GM15510 (cell line): ENCODE data around the gene PLK3.

Experiments used
- POLR2A ChIP-seq: IDR thresholded peaks from 3 replicates; pipeline ENCODE4 v1.6.1; 2011; ENCODE audit warnings: borderline replicate concordance; ENCODE audit not compliant: insufficient read length; ENCODE audit errors: extremely low read depth

PLK3 gene

DNA sequence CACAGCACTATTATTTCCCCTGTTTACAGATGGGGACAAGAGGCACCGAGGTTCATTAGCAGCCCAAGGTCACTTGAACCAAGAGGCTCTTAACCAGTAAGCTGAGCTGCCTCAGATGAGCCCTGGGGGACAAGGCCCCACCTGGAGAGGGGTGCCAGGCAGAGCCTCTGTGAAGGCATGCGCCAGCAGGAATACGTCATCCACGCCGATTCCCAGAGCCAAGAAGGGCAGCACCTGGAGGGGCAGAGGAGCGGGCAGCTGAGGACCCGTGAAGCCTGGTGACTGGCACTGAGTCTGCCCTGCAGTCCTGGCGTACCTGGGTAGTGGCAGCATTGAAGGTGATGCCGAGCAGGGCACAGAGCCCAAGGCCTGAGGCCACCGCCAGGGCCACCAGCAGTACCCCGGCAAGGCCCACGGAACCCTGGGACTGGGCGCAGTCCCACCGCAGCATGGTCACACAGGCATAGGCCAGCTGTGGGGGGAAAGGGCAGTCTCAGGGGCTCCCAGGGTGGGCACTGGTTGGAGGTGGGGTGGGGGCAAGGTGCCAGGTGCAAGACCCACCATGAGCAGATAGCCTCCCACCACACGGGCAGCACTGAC is 28.8 kb downstream of the PLK3 start:
- no peak for TF ChIP-seq POLR2A

DNA sequence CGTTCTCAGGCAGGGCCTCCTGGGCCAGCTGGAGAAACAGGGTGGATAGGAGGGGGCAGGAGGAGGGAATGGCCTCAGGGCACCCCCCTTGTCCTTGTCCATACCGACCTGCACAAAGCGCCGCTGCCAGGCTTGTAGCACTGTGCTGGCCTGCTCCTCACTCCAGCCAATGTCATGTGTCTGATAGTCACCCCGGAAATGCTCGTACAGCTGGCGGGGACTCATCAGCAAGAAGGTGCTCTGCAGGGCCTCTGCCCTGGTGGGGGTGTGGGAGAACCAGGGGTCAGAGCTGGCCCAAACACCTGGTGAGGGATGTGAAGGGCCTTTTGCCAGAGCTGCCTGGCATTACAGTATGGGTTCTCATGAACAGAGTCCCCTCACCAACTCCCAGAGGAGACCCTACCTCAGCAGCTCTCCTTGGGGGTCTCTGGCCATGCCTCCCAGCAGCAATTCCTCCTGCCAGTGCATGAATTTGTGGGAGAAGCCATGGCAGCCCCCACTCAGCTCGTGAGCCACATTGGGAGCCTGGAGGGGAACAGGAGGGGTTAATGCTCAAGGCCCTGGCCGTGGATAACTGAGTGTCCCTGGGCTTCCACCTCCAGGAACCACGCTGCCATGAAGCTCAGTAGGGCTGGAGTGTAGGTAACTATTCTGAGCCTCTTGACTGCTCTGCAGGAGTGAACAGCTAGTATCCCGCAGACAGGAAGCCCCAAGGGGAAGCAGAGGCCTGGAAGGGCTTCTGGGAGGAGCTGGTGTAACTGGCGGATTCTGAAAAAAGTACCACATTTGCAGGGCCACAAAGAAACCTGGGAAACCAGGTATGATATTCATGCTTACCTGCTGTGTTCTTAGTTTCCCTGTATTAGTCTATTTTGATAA is 29.6 kb downstream of the PLK3 start:
- no peak for TF ChIP-seq POLR2A

DNA sequence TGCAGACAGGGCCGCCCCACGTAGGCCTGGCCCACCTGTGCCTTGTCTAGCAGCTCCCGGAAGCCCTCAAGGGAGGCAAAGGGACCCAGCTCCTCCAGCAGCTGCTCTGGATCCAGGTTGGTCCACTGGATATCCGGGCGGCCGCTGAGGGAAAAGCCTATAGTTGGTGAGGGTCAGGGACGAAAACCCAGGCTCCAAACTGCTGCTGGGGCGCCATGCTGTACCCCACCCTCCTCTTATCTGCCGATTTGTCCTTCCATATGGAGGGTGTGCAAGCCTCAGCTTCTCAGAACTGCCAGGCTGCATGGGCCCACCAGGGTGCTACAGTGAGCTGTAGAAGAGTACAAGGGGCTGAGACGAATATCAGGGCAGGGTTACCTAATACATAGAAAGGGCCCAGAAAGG is 30.7 kb downstream of the PLK3 start:
- no peak for TF ChIP-seq POLR2A

DNA sequence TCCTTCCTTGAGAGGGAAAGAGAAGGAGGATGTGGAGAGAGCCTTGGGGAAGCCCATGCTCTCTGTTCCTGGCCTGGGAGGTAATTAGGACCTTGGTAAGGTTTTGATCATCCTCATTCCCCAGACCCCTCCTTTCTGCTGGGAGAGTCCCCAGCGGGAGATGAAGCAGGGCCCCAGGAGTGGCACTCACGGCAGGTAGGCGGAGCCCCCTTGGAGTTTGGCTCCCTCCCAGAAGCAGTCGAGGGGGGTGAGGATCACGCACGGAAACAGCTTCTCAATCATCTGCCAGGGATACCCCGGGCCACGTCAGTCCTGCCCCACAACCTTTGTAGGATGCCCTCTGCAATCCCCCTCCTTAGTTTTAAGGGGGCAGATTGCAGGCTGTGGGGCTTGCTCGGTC is 31.3 kb downstream of the PLK3 start:
- no peak for TF ChIP-seq POLR2A

DNA sequence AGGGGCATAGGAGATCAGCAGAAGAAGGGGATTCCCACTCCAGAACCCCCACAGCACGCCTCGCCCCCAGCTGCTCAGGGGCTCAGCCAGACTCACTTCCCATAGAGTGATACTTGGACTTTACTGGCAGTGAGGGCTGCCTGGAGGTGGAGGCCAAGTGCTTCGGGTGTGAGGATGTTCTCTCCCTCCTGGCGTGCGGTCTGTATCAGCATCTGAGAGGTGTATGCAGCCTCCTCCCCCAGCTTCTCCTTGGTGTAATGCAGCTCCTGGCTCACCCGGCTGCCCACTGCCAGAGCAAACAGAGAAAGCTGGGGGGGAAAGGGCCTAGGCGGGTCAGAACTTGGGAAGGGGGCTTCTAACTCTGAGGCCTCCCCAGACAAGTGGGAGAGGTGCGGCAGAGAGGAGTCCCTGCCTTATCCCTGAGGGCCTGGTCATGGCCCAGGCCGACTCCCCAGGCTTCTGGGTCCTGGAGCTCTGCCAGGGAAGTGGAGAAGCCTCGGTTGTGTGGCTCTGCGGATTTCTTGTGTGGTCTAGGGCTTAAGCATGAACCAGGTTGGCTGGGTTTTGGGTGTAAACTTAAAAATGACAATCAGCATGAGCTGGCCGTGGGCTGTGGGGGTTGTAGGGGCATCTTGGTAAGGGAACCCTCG is 32.0 kb downstream of the PLK3 start:
- TF ChIP-seq POLR2A = no peak

DNA sequence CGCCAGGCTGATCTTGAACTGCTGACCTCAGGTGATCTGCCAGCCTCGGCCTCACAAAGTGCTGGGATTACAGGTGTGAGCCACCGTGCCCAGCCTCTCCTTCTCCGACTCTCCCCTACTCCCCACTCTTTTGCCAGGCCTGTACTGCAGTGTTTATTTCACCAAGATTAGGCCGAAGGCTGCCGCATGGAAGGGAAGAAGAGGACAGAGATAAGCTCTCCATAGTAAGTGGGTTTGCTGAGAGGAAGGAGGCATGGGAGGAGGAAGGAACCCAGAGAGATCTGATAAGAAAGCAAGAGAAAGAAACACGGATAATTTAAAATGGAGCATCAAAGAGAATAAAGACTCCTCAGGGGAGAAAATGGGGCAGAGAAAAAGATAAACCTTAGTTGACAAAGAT is 34.2 kb downstream of the PLK3 start:
- no peak for TF ChIP-seq POLR2A

DNA sequence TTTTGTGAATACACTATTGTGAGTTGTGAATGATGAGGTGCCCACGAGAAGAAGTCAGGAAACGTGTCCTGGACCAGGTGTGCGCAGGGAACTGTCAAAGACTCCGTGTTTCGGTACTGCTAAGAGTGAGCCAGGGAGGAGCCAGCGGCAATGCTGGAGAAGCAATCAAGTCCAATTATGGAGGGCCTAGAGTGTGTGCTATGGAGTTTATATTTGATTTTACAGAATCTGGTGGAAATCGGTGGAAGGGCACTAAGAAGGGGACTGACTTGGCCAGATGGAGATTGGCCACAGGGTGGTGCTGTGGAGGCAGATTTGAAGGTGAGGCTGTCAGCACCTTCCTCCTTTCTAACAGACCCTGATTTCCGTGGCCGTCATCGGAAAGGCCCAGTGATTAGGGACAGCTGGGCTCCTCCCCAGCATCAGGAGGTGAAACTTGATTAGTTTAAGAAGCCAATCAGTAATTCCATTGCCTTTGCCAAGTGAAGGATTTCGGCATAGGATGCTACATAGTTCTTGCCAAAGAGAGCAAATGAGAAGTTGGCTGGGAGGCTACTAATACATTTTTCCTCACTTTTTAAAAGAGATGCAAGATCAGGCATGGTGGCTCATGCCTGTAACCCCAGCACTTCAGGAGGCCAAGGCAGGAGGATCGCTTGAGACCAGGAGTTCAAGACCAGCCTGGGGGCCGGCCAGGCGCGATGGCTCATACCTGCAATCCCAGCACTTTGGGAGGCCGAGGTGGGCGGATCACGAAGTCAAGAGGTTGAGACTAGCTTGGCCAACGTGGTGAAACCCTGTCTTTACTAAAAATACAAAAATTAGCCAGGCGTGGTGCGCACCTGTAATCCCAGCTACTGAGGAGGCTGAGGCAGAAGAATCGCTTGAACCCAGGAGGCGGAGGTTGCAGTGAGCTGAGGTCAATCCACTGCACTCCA is 35.8 kb downstream of the PLK3 start:
- no peak for TF ChIP-seq POLR2A

DNA sequence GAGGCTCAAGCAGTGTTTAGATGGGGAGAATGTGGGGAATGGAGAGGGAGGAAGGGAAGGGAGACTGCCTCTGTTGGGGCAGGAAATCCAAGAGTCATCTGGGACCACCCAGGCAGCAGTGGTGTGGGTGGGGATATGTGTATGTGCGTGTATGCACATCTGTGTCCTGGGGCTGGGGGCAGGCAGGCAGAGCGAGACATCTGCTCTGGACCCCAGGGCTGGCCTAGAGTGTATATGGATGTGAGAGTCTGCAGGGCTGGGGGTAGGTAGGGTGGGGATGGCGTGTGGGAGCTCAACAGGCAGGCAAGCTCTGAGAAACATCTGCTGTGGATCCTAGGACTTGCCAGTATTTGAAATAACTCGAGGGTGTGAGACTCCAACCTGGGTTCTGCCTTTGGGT is 39.4 kb downstream of the PLK3 start:
- TF ChIP-seq POLR2A = no peak

DNA sequence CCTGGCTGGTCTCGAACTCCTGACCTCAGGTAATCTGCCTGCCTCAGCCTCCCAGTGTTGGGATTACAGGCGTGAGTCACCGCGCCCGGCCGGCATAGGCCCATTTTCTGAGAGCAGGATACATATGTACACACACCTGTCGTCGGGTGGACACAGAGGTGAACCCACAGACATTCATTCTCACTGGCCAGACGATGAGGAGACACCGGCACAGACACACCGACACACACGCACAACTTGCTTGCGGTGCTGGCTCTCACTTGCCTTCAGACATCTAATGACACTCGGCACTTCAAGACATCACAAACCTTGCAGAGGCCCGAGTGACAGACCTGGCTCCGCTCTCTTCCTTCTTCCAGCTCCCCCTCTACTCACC is 42.3 kb downstream of the PLK3 start:
- TF ChIP-seq POLR2A = no peak

DNA sequence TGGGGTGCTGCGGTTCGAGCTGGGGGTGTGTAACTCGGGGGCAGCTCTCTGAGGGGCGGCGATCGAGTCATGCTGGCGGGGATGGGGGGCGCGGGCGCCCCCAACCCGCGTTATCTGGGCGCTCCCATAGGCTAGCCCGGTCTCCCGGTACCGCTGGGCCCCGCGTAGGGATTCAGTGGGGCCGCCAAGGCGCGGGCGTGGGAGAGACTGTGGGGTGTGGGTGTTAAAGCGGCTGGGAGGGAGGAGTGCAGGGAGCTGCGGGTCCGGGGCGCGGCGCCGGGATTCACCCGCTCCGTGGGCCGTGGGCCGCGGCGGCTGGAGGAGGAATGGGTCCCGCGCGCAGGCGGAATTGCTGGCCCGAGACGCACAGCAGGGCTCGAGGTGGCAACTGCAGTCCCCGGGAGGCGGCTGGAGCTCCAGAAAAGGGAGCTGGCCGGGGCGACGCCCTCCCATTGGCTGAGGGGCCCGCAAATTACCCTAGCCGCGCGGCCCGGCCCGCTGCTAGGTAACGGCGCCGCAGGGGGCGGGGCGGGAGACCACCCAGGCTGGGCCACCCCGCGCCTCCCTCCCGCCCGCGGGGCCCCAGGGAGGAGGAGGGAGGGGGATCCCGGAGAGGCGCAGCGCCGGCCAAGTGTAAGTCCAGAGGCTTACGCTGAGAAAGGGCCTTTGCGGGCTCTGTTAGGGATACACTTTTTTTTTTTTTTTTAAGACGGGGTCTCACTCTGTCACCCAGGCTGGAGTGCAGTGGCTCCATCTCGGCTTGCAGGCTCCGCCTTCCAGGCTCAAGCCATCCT is 42.9 kb downstream of the PLK3 start, which contains the start of gene PTCH2:
PTCH2 (minus strand) TSS at position 392 of the 794 bp plus-strand sequence; CDS start at position 71, 321 bp downstream.
- TF ChIP-seq POLR2A = no peak

DNA sequence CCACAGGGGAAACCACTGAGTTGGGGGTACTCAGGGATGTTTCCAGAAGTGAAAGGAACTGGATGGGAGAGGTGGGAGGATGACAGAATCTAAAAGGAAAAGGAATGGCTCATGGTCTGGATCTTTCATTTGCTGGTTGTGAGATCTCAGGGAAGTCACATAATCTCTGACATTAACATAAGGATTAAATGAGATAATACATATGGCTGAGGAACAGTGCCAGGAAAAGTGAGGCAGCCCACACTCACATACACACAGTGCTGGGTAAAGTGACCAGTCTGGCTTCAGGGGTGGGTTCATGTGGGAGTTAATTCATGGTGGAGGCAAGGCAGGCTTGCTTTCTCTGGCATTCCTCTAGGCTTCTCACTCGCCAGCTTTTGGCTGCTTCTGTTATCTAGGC is 46.8 kb downstream of the PLK3 start:
- TF ChIP-seq POLR2A = no peak

DNA sequence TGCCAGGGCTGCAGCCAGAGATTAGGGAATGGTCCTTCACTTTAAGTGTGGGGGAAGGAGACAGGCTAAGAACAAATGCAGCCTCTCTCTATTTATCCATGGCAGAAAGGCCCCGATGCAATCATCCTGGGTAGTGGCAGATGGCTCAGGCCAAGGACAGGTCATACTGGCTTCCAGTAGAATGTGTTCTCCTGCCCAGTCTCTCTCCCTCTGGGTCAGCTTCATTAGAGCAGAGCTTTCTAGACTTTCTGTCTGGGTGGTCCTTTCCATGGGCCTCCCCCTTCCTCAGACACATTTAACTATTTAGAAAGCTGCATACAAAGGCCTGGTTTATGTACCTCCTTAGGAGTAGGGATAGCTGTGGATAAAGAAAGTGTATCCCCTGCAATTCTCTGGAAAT is 47.7 kb downstream of the PLK3 start:
- TF ChIP-seq POLR2A = no peak

DNA sequence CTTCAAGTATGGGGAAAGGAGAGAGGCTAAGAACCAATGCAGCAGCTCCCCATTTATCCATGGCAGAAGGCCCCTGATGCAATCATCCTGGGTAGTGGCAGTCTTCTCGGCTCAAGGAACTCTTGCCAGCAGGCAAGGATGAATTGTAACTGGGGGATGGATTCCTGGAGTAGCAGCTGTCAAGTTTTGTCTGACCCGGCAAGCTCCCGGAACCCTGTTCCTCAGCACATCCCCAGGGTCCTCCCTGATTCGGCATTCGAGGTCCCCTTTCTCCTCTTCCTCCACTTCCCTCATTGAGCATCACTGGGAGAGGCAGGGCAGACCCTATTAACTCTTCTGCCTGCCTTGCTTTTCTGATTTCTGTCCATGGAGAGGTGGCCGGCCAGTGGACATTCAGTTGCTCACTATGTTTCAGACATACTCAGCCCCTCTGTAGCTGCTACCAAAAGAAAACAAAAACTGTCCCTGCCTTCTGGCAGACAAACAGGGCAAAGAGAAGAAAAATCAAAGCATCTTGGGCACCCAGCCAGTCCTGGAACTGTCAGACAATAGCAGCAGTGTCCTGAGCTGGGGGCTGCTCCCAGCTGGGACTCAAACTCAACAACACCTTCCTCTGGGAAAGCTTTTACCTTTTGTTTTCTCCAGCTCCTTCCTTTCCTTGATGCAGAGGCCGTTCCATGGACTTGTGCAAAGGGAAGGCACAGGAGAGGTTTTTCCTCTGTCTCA is 48.4 kb downstream of the PLK3 start:
- no peak for TF ChIP-seq POLR2A
